ENCODE results near the gene TCP11L2.

TCP11L2 gene

DNA sequence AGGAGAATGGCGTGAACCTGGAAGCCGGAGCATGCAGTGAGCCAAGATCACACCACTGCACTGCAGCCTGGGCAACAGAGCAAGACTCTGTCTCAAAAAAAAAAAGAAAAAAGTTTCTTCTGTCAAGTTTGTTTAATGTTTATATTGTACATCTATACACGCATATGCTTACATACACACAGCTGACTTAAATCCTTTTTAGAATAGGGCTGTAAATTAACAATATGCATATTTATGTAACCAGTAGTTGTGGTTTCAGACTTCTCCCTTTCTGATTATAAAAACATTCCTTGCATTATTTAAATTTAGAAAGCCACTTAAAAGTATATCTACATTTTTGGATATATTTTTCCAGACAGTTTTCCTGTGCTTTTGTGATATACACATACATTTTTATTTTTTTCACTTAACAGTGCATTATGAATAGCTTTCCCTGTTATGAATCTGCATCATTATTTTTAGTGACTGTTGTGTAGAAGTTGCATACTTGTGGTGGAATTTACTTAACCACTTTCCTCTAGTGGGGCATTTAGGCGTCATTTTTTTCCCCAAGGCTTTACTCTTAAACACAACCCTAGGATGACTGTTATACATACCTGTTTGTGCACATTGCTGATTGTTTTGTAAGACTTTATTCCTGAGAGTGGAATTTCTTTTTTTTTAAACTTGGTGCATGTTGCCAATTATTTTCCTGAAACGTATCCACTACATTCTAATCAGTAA is 84.4 kb downstream of the TCP11L2 start:
- in situ Hi-C loops (cut with HindIII; ENCODE audit: low sequenced_read_pairs), result loop anchor here (25.0 kb wide), 1 partner anchor 525 kb away; no protein-coding TSS in a partner anchor

- in situ Hi-C loops (cut with HindIII; ENCODE audit: low sequenced_read_pairs), result loop anchor here (25.0 kb wide), 1 partner anchor 524 kb away; no protein-coding TSS in a partner anchor
Measured at GRCh38 chr12:106387848-106388377, 85.4 kb downstream of the TCP11L2 start.

GRCh38 chr12:106389151-106389550 is 86.6 kb downstream of the TCP11L2 start:
- in situ Hi-C loops (cut with HindIII; ENCODE audit: low sequenced_read_pairs), result loop anchor here (25.0 kb wide), 1 partner anchor 523 kb away; no protein-coding TSS in a partner anchor

- in situ Hi-C loops (cut with HindIII; ENCODE audit: low sequenced_read_pairs), result loop anchor here (25.0 kb wide), 1 partner anchor 520 kb away; no protein-coding TSS in a partner anchor
Measured at GRCh38 chr12:106392759-106393158, 90.2 kb downstream of the TCP11L2 start.

All from endothelial cell of hepatic sinusoid (primary cell).